MCF 10A (cell line): ENCODE measurements around the gene KRTAP13-4. TPM values are rescaled to one million over a fixed set of nuclear protein-coding genes. Genes with fewer than 3 reads are reported as not detected.

ENCODE experiments used
- total RNA-seq: library from RNA; stranded (reverse); gene quantifications from 2 replicates; pipeline ENCODE4 v1.2.3, GENCODE V29; 2022

The KRTAP13-4 gene
- total RNA-seq, 1 experiment from 2014 or later, result not detected

Other genes starting within 250 kb of the KRTAP13-4 start
- not detected in 2 replicates for gene CLDN8, start 214.1 kb upstream of the KRTAP13-4 start, total RNA-seq
- not detected in 2 replicates for gene KRTAP24-1, start 147.3 kb upstream of the KRTAP13-4 start, total RNA-seq
- not detected in 2 replicates for gene KRTAP25-1, start 140.7 kb upstream of the KRTAP13-4 start, total RNA-seq
- gene KRTAP26-1, start 109.9 kb upstream of the KRTAP13-4 start, total RNA-seq, result not detected in 2 replicates
- gene KRTAP27-1, start 92.5 kb upstream of the KRTAP13-4 start, total RNA-seq, result not detected in 2 replicates
- not detected in 2 replicates for gene KRTAP23-1, start 81.6 kb upstream of the KRTAP13-4 start, total RNA-seq
- gene KRTAP13-2, start 57.9 kb upstream of the KRTAP13-4 start, total RNA-seq, result not detected in 2 replicates
- gene KRTAP13-1, start 34.2 kb upstream of the KRTAP13-4 start, total RNA-seq, result not detected in 2 replicates
- gene KRTAP13-3, start 4.3 kb upstream of the KRTAP13-4 start, total RNA-seq, result not detected in 2 replicates
- gene KRTAP15-1, start 10.1 kb downstream of the KRTAP13-4 start, total RNA-seq, result not detected in 2 replicates
- gene KRTAP19-1, start 50.1 kb downstream of the KRTAP13-4 start, total RNA-seq, result not detected in 2 replicates
- gene KRTAP19-2, start 57.2 kb downstream of the KRTAP13-4 start, total RNA-seq, result not detected in 2 replicates
- not detected in 2 replicates for gene KRTAP19-3, start 61.8 kb downstream of the KRTAP13-4 start, total RNA-seq
- gene KRTAP19-4, start 66.9 kb downstream of the KRTAP13-4 start, total RNA-seq, result not detected in 2 replicates
- not detected in 2 replicates for gene KRTAP19-5, start 71.9 kb downstream of the KRTAP13-4 start, total RNA-seq
- gene KRTAP19-6, start 111.6 kb downstream of the KRTAP13-4 start, total RNA-seq, result not detected in 2 replicates
- not detected in 2 replicates for gene KRTAP19-7, start 131.1 kb downstream of the KRTAP13-4 start, total RNA-seq
- not detected in 2 replicates for gene KRTAP22-2, start 160.2 kb downstream of the KRTAP13-4 start, total RNA-seq
- gene KRTAP6-3, start 162.2 kb downstream of the KRTAP13-4 start, total RNA-seq, result not detected in 2 replicates
- not detected in 2 replicates for gene KRTAP6-2, start 168.7 kb downstream of the KRTAP13-4 start, total RNA-seq
- gene KRTAP22-1, start 170.9 kb downstream of the KRTAP13-4 start, total RNA-seq, result not detected in 2 replicates
- not detected in 2 replicates for gene KRTAP6-1, start 183.7 kb downstream of the KRTAP13-4 start, total RNA-seq
- gene KRTAP20-1, start 186.2 kb downstream of the KRTAP13-4 start, total RNA-seq, result not detected in 2 replicates
- gene KRTAP20-4, start 190.4 kb downstream of the KRTAP13-4 start, total RNA-seq, result not detected in 2 replicates
- gene KRTAP20-2, start 205.0 kb downstream of the KRTAP13-4 start, total RNA-seq, result not detected in 2 replicates
- not detected in 2 replicates for gene KRTAP20-3, start 212.6 kb downstream of the KRTAP13-4 start, total RNA-seq